Esophagus mucosa (tissue), 1 donor: Measurements from ENCODE around the gene ASB4. TPM values are rescaled to one million over a fixed set of nuclear protein-coding genes. Genes with fewer than 3 reads are reported as not detected.
"Not testable (repeated sequence)": the region's sequence is repeated elsewhere in the genome, so short reads cannot be mapped to it uniquely, and the experiment has no call there.

Experiments
- ATAC-seq: fragments of 200-7000 bp; cut with Tn5 transposase; one replicate; pipeline ENCODE4 v1.9.1; 2020
- total RNA-seq: library from RNA; stranded (reverse); gene quantifications from one replicate; pipeline ENCODE4 v1.2.4, GENCODE V29; 2023
- donor health status: DM: yes; HTN: yes; CAD: no.

The ASB4 gene
- total RNA-seq, 1 donor from 2014 or later, result not detected

DNA sequence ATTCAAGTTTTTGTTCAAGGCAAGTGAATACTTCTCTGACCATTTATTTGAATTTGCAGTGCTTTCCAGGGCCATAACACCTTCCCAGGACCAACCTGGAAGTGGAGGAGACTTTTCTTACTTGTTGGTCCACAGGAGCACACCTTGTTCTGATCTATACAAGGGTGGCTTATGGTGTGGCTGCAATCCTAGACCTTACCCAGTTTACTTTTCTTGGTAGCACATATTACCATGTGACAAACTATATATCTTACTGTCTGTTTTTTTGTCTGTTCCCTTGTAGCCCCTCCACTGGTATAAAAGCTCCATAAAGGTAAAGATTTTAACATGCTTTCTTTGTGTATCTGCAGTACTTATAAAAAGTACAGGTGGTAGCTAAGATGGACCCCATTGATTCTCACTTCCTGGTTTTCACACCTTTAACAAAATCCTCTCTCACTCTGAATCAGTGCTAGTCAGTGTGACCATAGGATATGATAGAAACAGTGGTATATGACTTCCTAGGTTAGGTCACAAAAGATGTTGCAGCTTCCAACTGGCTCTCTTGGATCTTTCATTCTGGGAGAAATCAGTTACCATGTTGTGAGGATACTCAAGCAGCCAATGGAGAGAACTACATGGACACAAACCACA, 5.6 kb upstream of the ASB4 start:
- ATAC-seq, result no peak

DNA sequence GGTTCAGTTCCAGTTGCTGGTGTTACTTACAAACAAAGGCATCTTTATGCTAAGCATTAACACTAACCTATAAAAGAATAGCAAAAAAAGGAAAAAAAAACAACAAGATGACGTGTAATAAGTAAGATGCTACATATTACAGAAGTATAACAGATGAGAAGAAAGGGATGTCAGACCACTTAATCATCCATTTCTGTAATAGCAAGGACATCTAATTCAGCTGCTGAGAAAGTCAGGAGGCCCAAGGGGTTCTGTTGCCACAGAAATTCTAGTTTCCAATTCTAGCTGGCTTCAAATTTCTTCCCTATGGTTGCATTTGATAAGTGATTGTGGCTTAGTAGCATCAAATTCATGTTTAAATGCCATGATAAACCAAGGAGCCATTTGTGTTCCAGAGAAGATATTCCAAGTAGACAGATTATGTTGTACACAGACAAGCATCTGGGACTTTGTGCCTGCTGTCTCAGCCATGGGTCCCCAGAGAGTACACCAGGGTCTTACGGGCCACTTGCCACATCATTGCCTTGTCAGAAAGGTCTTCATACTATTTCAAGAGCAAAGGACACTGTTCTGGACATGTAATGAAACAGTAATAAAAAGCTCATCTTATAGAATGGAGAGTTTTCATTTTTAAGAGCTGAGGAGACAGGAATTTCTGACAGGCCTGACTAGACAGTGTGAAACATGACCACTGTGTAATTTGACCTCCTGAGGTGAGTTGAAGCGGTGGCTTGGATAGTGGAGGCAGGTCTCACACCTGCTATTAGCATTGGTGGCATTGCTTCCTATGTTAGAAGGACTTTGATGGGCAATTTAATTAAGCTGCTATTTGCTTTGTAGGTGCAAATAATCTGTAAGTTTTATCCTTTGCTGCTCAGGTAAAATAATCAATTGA, 4.2 kb upstream of the ASB4 start:
- ATAC-seq, result no peak

DNA sequence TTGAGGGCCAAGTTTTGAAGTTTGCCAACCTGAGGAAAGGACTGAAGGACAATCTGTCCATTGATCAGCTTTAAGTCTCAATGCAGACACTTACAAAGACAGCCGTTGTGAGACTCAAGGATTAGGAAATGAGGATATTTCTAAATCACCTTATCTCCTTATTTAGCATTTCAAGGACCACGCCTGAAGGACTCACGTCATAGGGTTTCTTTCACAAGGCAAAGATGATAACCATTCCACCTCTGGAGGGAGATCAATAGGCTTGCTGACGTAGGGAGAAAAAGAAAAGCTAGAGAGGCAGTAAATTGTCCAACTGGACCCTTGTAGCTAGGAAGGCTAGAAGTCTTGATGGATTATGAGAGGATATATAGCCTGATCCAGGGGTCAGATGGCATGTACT, 3.3 kb upstream of the ASB4 start:
- ATAC-seq, result no peak

DNA sequence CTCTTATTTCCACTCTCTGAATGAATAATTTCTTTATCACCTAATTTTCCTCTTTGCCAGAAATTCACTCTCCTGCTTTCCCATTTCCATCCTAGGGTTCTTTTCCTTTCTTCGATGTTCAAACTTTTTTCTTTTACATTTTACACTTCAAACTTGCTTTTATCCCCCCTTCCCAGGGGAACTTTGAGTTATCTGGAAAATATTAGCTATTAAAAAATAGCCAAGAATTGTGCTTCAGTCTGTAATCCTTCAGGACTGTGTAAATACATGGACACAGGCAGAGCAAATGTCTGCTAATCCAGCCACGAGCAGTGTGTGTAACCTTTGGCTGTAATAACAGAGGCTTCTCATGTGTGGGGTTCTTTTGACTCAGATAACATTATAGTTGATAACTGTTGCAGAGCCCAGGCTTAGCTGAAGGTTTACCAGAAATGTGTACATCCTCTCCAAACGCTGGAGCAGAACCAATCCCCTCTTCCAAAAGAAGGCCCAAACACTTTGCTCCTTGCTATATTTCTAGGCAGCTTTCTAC, 4.6 kb downstream of the ASB4 start:
- no peak for ATAC-seq

DNA sequence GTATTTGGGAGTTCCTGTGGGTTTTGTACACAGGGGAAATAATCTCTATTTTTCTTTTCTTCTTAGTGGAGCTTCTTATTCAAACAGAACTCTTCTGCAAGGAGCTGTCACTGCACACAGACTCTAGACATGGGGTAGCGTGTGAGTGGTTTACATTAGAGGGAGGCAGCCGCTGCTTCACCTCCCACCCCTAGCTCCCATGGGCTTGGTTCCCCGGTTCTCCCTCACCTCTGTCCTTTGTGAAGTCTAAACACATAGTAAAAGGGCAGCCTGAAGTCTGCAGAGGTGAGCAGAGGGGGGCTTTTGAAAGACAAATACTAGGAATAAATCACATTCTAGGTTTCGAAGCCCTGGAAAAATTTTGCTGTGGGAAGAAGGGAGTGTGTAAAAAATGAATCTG, 5.5 kb downstream of the ASB4 start:
- ATAC-seq, result no peak

DNA sequence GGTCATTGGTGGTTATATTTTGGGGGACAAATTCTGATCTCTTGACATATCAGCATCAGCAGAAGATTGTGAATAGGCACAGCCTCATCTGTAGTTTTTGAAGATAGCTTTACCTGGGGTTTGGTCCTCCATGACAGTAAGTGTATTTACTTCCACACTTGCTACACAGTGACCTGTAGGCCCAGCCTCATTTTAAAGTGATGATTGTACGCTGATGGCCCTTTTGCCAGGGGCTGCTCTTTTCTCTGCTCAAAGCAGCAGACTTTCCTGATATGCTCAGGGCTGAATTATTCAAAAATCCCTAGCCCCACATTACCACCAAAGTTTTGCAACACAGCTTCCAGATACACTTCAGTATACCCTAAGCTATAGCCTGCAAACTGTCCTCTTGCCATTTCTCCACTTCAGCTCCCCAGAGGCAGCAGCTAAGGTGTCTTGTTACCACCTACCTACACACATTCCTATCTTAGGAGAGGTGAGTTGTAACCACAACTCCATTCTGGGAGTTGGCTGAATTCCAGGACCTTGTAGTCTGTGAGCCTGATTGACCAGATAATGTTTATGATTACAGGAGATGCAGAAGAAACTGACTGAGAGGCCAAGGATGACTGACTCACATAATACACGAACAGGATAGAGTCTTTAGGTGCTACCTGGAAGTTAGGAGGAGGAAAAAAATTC, 6.0 kb downstream of the ASB4 start:
- peak; percentile 20 for ATAC-seq

DNA sequence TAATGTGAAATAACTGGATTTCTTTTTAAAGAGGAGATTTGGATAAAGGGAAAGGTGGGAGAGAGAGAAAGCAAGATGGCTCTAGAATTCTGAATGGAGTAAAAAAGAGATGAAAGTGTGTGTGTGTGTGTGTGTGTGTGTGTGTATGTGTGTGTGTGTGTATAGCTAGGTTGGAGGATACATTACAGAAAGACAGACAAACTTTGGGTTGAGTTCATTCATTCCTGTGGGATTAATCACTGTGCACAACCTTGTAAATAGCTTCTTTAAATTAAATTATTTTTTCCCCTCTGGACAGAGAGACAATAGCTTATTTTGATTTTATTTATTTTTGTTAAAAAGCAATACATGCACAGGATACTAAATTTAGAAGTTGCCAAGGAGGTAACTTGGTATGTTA, 7.5 kb downstream of the ASB4 start:
- ATAC-seq, result no peak

DNA sequence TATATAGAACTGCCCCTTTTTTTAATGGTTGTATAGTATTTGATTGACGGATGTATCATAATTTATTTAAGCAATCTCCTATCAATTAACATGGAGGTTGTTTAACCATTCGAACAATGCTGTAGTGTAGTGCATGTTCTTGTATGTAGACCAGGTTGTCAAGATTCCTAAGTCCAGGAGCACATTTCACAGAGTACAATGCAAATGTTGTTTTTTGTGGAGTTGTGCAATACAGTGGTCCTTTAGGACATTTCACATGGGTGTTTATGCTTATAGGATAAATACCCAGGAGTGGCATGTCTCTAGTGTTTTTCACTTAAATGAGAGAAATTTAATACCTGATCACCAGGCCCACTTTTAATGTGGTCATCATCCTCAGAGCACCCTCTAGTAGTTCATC, 8.1 kb downstream of the ASB4 start:
- ATAC-seq, result no peak

DNA sequence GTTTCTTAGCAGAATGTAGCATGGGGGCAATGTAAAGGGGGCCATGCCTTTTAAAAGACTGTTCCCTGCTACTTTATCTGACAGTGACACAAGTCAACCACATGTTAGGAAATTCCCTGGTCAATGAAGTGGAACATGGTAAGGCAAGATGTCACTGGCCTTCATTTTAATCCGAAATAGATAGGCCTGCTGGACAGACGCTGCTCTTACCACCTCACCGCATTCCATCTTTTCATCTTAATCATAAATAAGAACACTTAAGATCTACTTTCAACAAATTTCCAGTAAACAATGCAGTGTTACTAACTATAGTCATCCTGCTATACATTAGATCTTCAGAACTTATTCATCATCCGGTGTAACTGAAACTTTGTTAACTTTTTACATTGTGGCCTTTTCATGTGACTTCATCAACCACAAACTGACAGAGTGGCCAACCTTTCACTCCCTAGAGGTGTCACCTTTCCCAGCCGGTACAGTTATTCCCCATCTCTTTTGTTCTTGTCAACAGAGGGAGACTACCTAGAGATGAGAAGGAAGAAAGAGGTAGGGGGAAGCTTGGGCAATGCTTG, 15.6 kb downstream of the ASB4 start:
- no peak for ATAC-seq

DNA sequence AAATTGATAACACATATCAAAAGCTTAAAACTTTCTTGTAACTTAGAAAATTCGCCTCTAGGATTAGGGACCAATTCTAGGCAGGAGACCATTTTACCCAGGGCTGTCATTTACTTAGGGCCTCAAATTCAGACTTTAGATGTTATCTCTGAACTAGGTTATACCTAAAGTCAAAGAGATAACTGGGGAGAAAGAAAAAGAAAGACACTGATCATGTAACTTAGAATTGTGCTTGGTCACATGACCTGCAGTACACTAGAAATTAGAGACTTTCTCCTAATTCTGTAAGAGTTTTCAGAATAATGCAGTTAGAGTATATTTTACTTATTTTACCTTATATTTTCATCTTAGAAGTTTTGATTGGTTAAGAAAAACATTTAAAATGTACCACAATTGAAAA, 16.7 kb downstream of the ASB4 start:
- no peak for ATAC-seq

DNA sequence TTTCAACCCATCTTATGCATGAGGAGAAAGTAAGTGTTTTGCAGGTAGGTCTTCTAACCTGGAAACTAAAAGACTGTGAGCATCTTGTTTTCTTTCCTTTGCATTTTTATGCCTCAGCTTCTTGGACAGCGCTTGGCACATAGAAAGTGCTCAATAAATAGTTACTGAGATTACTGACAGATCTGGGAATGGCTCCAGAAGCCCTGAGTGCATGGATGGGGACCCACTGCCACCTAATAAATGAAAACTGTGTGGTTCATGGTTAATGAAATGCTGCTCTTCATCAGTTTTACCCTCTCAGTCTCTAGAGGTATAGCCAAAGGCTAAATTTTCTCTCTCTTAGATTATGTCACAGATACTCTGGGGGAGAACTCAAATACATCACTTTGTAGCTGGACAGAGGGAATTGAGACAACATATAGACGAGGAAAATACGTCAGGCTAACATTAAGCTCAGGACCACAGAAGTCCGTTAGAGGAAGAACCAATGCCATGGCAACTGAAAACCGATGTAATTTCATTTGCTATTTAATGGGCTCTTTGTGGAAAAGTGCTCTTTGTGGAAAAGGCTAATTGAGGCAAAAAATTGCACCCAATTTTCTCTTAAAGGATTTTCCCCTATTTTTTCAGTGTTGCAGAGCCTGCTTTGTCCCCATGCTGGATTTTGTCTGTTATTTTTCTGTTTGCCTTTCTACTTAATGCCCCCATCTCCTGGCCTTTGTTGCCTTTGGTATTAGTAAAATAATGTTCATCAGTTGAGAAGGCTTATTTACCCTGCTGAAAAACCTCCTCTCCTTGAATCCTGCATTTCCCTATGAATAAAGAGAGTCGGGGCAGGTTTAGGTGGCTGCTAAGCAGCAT, 17.8 kb downstream of the ASB4 start:
- ATAC-seq, result no peak

DNA sequence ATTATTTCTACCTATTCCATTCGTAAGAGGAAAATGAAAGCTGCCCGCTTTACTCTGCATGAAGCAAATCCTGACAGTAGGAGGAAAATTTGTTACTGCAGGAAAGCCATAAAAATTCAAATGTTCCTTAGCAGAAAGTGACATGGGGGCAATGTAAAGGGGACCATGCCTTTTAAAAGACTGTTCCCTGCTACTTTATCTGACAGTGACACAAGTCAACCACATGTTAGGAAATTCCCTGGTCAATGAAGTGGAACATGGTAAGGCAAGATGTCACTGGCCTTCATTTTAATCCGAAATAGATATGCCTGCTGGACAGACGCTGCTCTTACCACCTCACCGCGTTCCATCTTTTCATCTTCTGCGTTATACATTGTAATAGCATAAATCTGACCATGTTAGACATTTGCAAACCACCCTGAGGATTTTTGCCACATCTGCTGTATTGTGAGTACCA, 18.4 kb downstream of the ASB4 start:
- ATAC-seq, result not testable (repeated sequence)

DNA sequence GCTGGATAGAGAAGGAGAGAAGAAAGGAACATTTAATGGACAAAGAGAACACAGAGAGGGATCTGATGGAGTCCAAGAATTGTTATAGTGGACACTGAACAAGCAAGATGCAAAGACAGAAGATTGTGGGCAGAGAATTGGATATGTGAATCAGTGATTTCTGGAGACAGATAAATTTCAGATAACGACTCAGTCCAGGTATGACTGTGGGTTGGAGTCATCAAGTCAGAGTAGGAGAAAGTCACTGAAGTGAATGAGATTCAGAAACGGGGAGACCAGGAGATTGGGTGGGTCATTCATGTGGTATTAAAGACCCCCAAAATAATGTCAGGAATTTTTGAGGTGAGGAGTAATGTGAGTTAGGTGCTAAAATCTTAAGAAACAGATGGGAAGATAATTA, 23.0 kb downstream of the ASB4 start:
- no peak for ATAC-seq

DNA sequence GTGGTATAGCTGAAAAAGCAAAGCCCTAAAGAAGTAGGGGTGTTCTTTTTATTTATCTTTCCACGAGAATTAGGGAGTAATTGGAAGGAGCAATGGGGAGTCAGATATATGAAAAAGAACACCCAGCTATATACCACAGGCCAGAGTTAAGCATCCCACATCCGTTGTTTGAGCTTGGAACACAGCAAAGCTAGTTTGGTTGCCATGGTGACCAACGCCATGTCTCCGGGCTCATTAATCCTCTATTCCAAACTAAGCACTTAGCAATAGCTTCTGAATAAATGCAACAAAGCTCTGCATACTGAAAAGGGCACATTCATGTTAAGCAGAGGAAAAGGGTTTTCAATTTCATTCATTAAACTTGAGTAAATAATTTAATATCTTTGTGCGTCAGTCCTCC, 23.5 kb downstream of the ASB4 start:
- no peak for ATAC-seq

DNA sequence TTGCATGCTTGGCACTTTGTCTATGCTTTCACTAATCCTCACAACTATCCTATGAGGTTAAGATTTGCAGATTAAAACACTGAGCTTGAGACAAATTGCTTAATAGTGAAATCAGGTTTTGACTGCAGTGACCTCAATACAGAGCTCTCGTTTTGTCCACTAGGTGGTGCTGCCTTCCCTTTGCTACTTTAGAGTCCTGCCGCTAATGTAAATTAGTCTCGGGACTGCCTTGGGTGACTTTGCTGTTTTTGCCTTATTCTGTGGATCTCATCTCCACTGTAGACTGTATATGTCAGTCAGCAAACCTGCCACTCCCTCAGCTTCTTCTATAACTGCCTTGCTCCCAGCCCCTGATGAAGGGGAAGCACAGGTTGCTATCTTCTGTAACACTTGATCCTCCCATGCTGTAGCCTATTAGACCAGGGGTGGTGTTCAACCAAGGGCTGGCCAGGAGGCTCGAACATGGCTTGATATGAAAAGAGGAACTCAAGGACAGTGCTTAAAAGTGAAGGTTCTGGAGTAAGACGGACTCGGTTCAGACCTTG, 26.0 kb downstream of the ASB4 start:
- ATAC-seq, result peak; percentile 81

DNA sequence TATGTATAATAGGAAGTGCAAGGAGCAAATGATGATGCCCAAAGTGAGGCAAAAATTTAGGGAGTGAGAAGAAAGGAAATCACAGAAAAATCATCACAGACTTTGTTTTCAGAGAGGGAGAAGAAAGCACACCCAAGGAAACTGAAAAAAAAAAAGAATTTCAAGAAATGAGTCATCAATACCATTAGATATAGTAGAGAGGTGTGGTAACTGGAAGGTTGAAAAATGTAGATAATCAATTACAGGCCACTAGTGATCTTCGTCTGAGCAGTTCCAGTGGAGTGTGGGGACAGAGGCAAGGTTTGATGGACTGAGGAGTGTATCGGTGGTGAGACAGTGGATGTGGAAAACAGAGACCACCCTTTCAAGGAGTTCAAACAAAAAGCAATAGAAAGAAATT, 31.7 kb downstream of the ASB4 start:
- ATAC-seq, result no peak

DNA sequence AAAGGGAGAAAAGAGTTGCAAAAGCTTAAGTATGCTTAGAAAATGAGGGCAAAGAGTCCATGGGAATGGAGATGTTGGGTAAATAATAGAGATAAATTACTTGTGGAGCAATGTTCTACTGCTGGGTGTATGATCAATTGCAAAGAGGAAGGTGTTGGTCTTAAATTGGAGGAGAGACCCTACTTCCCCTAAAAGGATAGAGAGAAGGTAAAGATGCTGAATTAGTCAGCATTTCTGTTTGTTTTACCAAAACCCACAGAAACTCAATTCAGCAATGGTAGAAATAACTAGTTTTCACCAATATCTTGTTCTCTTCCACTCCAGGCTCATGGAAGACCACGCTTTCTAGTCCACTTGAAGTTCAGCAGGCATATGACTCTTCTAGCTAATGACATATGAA, 32.1 kb downstream of the ASB4 start:
- ATAC-seq, result no peak

DNA sequence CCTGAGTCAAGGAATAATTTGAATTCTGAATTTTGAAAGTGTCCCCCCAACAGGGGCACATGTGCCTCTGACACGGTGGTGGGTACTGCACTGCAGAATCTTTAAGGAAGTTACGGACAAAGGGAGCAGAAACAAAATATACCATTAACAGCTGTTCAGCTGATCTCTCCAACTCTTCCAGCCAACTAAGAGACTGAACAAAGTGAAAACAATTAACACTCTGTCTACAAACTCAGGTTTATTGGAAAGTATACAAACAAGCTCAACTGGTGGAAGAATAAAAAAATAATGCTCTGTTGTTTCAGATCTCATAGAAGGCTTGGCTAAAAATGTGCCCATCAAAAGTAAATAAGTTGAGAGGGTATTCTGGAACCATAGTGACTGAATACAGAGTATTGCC, 34.4 kb downstream of the ASB4 start:
- no peak for ATAC-seq

DNA sequence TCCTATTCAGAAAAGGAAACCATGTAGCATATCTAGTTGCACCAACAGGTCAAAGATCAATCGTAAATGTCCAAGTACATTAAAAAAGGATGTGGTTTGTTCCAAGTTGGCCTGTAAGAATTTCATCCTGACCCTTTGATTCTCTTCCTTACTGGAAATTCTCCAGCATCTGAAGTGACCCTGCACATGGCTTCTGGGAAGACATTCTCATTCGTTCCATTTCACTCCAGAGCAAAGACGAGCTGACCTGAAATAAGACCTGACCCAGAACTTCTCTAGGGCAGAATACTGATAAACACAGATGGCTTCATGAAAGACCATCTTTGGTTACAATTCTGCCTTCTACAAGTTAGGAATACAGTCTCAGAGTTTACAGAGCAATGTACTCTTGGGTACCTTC, 39.8 kb downstream of the ASB4 start:
- ATAC-seq, result no peak

DNA sequence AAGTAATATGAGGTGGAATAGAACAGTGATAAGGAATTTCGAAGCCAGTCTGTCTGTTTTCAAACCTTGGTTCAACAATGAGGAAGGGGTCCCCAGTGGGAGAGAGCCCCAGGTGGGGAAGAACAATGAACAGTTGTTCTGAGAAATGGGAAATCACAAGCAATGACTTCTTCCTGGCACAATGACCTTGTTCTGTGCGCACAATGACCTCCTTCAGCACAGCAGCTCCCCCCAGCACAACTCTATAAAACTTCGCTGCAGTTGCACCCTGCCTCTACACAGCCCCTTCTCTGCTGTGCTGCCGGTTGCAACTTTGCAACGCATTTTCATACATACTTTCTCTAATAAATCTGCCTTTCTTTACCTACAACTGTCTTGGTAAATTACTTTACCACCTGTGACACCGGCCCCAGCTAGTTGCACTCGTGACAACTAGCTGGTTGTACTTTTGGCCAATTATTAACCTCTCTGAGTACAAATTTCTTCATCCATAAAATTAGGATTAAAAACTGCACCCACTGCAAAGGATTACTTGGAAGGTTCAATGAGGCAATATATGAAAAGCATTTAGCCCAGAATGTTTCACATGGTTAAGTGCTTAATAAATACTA, 40.5 kb downstream of the ASB4 start:
- no peak for ATAC-seq
